NCI-H510A (cell line): ENCODE data around the gene BBS9.
"Not testable (repeated sequence)": the region's sequence is repeated elsewhere in the genome, so short reads cannot be mapped to it uniquely, and the experiment has no call there.

Experiments
- DNase-seq: peaks from one replicate; lab custom pipeline; 2025; lab: John Stamatoyannopoulos, UW

The BBS9 gene

DNA sequence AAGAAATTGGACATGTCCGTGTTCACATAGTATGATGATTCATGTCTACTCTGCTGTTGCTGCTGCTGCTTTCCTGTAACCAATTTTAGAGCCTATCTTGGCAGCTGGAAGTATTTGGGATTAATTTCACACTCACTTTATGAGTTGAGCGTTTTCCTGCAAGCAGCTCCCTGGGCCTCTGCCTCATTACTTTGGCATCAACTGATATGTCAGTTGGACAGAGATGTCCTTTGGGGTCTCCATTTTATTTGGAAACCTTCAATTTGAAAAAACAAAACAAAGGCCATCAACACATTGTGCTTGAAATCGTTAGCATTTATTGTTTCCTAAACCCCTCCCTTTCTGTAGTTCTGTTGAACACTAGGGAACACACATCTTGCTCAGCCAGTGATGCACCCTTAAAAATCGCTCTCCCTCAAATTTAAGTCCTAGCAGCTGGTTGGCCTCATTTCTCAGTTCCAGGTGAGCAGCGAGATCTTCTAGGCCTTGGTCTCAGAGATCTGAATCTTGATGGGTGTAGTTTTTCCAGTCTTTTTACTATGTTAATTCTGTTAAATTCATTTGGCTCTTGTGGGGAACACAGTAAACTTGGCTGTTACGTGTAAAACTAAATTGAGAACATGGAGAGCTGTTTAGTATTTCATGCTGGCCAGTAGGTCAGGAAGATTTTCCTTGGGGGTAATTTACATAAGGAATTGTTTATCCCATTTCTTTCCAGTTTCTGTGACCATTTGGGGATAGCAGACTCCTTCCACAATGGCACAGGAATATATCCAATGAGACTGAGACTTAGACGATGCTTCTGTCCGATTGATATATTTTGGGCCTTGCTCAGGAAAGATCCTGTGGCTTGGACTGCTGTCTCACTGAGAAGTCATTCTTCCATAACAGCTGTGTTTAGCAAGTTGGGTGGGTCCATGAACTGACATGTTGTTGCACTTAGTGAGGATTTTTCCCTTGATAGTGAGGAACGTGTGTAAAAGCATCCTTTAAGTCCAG is 371.6 kb downstream of the BBS9 start:
- DNase-seq: no peak

- DNase-seq: no peak
These were observed 373.6 kb downstream of the BBS9 start for GRCh38 chr7:33503014-33503413.

GRCh38 chr7:33503736-33504135 is 374.4 kb downstream of the BBS9 start:
- no peak for DNase-seq

DNA sequence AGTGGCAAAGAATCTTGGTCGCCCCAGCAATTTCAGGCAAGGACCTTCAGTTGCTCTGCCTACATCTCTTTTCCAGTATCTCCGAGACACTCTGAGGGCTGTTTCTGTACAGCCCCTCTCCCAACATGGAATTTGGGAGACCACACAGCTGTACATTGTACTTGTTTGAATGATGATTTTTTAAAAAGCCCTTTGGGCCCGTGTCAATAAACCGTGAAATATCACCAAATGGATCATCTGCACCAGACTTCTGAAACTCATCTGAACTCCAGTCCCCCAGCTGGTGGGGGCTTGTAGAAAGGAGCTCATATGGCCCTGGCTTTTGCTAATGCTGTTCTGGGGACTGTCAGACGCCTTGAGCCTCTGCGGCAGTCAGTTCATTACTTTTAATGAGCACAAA is 374.9 kb downstream of the BBS9 start:
- no peak for DNase-seq

DNA sequence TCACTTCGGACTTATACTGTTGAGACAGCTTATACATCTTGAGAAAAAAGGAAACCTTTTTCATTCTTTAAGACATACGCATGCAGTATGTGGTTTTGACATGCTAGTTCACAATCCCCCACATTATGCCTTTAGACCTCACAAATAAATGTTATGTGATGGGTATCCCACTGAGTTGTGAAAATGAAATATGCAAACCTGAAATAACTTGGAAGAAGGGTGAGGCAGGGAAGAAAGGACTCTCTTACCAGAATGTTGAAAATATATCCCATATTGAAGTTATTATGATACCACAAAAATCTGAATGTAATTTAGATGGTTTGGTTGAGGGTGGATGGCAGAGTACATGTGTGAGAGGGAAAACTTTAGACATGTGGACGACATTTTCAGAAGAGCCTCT is 379.8 kb downstream of the BBS9 start:
- no peak for DNase-seq

GRCh38 chr7:33511778-33512177 is 382.4 kb downstream of the BBS9 start:
- DNase-seq: no peak

DNA sequence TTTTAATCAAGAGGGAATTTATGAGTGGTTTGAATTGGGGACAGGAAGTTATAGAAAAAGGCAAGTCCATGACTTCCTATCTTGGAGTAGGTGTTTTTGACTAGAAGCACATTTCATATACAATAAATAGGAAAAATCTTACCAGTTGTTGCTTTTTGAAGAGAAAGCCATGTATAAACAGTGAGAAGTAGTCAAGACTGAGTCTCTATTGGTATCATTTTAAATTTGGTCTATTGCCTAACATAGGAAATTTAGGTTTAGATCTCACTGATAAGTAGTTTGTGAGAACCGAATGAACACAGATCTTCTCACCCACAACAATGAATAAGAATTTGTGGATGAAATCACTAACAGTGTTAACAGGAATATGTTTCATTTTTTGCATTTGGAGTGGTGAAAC is 387.2 kb downstream of the BBS9 start:
- DNase-seq: no peak

- no peak for DNase-seq
These were observed 387.8 kb downstream of the BBS9 start for GRCh38 chr7:33517191-33517590.

DNA sequence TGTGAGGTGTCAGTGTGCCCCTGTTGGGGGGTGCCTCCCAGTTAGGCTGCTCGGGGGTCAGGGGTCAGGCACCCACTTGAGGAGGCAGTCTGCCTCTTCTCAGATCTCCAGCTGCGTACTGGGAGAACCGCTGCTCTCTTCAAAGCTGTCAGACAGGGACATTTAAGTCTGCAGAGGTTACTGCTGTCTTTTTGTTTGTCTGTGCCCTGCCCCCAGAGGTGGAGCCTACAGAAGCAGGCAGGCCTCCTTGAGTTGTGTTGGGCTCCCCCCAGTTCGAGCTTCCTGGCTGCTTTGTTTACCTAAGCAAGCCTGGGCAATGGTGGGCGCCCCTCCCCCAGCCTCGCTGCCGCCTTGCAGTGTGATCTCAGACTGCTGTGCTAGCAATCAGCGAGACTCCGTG is 397.6 kb downstream of the BBS9 start:
- not testable (repeated sequence) for DNase-seq

DNA sequence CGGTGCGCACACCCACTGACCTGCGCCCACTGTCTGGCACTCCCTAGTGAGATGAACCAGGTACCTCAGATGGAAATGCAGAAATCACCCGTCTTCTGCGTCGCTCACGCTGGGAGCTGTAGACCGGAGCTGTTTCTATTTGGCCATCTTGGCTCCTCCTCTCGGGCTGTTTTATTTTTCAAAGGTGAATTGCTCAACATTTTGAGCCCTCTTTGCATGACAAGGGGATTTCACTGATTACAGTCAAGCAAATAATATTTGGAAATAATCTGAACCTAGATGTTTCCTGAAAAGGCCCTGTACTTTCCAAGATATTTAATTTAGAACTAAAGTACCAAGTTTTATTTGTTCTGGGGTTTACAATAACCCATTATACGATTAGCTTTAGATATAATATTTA is 398.2 kb downstream of the BBS9 start:
- not testable (repeated sequence) for DNase-seq

- no peak for DNase-seq
These were observed 399.7 kb downstream of the BBS9 start for GRCh38 chr7:33529070-33529469.

GRCh38 chr7:33530664-33531063 is 401.3 kb downstream of the BBS9 start:
- DNase-seq: no peak

DNA sequence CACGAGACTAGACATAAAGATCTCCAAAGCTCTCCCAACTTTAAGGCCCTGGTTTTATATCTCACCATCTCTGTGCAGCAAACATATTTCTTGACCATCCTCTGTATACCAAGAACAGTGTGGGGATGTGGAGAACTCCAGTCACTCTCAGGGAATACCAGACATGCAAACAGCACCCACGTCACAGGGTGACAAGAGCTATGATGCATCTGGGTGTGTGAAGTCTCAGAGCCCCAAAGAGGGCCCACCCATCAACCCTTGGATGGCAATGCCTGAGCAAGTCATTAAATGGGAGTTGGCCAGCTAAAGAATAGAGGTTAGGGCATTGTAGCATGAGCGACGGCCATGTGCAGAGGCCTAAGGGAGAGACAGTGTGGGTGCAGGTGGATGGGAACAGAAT is 402.5 kb downstream of the BBS9 start:
- no peak for DNase-seq

GRCh38 chr7:33534833-33535232 is 405.5 kb downstream of the BBS9 start:
- DNase-seq: no peak

- DNase-seq: no peak
These were observed 406.6 kb downstream of the BBS9 start for GRCh38 chr7:33535989-33536388.

DNA sequence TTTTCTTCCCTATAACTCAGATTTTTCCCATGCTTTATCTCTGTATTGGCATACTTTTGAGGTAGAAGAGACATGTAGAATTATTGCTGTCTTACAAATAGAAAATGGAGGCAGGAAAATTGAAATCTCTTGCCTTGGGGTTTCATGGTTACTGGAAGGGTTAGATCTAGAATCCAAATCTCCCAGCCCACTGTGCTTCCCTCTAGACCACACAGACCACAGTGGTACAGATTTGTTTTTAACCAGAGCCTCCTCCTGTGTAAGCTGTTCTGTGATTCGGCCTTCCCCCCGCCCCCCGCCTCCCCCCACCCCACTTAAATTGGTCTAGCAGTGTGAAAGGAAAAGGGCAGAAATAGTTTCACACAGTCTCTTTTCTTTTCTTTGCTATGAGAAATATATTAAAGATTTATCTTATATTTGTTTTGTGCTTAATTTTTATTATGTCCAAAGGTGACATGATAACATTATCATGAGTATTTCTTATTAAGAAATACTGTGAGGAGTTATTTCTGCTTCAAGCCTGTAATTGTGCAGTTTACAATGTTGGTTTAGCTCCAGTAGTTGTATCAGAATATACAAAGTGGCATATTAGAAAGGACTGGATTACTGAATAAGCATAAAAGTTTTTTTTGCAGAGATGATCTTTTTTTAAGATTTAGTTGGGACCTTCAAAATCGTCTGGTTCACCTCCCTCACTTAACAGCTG is 407.2 kb downstream of the BBS9 start:
- no peak for DNase-seq

DNA sequence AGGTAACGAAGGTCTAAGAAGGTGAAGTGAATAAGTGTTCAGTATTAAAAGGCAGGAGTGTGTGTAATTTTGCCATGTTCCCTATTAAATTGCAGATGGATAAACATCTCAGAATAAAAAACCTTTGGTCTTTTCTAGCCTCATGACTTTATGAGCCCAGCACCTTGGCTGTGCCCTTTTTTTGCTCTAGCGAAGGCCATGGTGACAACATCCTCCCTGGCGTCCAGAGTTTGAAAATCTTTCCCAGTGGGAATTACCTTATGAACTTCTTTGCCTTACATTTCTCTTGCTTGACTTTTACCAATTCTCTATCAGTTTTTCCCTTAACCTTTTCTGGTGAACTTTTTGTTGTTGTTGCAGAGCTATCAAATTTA is 407.7 kb downstream of the BBS9 start:
- no peak for DNase-seq

DNA sequence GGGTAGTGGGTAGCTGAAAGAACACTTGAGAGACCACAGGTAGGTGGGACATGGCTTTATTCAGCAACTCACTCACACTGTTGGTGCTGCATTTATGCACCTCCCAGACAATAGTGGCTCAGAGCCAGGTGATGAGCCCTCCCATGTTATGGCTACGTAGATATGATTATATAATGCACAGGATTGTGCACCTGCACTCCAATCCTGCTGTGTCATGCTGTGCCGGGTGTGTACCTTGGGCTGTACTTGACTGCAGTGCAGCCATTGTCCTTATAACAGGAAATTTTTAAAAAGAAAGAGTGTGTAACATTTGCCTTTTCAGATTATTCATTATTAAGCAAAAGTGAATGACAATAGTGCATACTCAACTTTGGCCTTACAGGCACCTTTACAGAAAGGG is 409.8 kb downstream of the BBS9 start:
- DNase-seq: no peak

GRCh38 chr7:33539659-33540400 is 410.5 kb downstream of the BBS9 start:
- no peak for DNase-seq

DNA sequence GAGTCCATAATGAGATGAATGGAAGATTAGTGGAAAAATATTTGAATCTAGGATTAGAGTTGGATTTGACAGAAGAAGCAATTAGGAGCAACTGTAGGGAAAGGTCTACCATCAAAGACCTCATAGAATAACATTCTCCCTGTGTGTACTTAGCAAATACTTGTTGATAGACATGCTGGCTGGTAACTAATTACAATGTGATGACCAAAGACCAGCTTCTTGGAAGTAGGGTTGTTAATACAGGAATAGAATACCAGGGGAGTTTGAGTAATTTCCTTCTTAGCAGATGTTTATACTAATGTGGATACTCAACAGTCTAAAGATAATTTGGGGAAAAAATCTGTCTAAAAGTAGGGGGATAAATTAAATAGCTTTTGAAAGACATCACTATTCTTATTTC is 418.5 kb downstream of the BBS9 start:
- no peak for DNase-seq

- no peak for DNase-seq
These were observed 421.0 kb downstream of the BBS9 start for GRCh38 chr7:33550363-33550762.

GRCh38 chr7:33550979-33551378 is 421.6 kb downstream of the BBS9 start:
- DNase-seq: no peak

DNA sequence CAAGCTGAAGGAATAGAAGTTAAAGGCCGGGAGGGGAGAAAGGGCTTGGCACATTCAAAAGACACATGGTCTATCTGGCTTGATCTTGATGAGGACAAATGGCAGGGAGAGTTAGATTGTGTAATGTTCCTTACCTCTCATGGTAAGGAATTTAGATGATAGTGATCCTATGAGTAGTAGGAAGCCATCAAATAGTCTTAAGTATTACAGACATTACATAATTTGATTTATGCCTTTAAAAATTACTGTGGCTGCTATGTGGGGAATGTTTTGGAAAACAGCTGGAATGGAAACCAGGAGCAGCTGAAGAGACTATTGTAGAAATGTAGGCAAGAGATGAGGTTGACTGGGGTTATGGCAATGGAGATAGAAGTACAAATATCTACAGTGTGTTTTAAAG is 424.7 kb downstream of the BBS9 start:
- no peak for DNase-seq
